T-helper 17 cell (primary cell): Measurements from ENCODE around the gene PTEN. TPM values are rescaled to one million over a fixed set of nuclear protein-coding genes. Genes with fewer than 3 reads are reported as not detected.

Experiments used
- ATAC-seq: fragments of 150-1000 bp; cut with Tn5 transposase; 2 replicates; pipeline ENCODE4 v1.10.0; 2021; ENCODE audit warnings: mild to moderate bottlenecking, moderate library complexity
- DNase-seq, 3 donors: peaks; one replicate each; pipeline versions ENCODE4 v3.0.0 to v3.0.0-alpha.2; 2020 to 2021
- H3K9me3 ChIP-seq: one replicate; pipeline ENCODE4 v1.7.0; 2013; ENCODE audit warnings: low read length, mild to moderate bottlenecking; ENCODE audit not compliant: control insufficient read depth, poor library complexity, severe bottlenecking
- H3K27ac Mint-ChIP-seq: one replicate; pipeline ENCODE4 v1.8.0; 2022; ENCODE audit warnings: mild to moderate bottlenecking, moderate library complexity, mixed read lengths
- H3K27me3 Mint-ChIP-seq: one replicate; pipeline ENCODE4 v1.8.0; 2022; ENCODE audit warnings: mixed read lengths
- H3K36me3 Mint-ChIP-seq: one replicate; pipeline ENCODE4 v1.8.0; 2022; ENCODE audit warnings: low read depth, mixed read lengths
- H3K4me1 Mint-ChIP-seq: one replicate; pipeline ENCODE4 v1.8.0; 2022; ENCODE audit warnings: mild to moderate bottlenecking, mixed read lengths
- H3K4me3 Mint-ChIP-seq: one replicate; pipeline ENCODE4 v1.8.0; 2022; ENCODE audit warnings: mild to moderate bottlenecking, moderate library complexity, mixed read lengths
- total RNA-seq, 4 donors: library from RNA in 2 of 4; stranded (reverse) in 2 of 4; gene quantifications; one replicate each; pipeline ENCODE4 v1.2.3 and lab custom pipeline; 2022 to 2026

The PTEN gene
- total RNA-seq, 2 donors from 2014 or later = 84.9 to 89.3 TPM

DNA sequence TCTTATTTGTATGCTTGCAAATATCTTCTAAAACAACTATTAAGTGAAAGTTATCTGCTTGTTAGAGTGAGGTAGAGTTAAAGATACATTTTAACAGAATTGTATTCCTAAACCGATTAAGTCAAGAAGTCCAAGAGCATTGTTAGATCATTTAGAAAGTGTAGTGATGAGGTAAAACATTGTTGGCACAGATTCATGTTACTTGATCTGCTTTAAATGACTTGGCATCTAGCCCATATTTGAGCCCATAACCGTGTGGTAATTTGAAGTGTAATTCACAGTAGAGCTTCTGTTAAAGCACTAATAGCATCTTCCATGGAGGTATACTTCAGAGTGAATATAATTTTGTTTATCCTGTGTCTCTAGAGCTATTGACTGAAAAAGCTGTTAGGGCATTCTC lies 62.1 kb downstream of the PTEN start:
- Mint-ChIP-seq H3K27ac (no peak overlapping the region), H3K27me3 (no peaks in the 10 kb centered on the region), H3K4me3 (no peak overlapping the region), H3K36me3 (peaks cover 16% of the 10 kb centered on the region), H3K4me1 (peaks cover 47% of the 10 kb centered on the region)
- ATAC-seq = no peak
- DNase-seq = no peak
- H3K9me3 ChIP-seq = no peaks in the 10 kb centered on the region

DNA sequence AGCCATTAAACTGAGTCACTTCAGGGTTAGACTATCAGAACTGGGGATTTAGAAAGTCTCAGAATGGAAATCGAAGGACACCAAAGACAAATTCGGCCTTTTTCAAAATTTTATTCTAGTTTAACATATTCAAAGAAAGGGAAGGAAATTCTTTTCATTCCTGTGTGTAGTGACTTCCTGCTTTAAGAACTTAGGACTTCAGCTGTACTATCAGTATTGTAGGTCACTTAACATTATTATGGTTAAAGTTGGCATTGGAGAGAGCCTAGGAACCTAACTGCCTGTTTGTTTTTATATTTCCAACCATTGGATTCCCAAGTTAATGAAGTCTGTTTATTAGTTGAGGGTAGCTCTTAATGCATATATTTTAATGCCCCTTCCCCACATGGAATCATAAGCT lies 63.7 kb downstream of the PTEN start:
- ATAC-seq = no peak
- no peaks in the 10 kb centered on the region for H3K9me3 ChIP-seq
- peak overlapping the region; percentile 32 for H3K27ac Mint-ChIP-seq
- DNase-seq = no peak
- H3K27me3 Mint-ChIP-seq = no peaks in the 10 kb centered on the region
- H3K36me3 Mint-ChIP-seq = peaks cover 16% of the 10 kb centered on the region
- no peak overlapping the region for H3K4me3 Mint-ChIP-seq
- peaks cover 50% of the 10 kb centered on the region for H3K4me1 Mint-ChIP-seq

GRCh38 chr10:87928996-87929395 lies 65.6 kb downstream of the PTEN start:
- H3K27me3 Mint-ChIP-seq = no peaks in the 10 kb centered on the region
- H3K4me3 Mint-ChIP-seq = no peak overlapping the region
- ATAC-seq (no peak), DNase-seq (no peak)
- peaks cover 39% of the 10 kb centered on the region for H3K4me1 Mint-ChIP-seq
- H3K27ac Mint-ChIP-seq = peak overlapping the region; percentile 32
- H3K36me3 Mint-ChIP-seq = peaks cover 8% of the 10 kb centered on the region
- H3K9me3 ChIP-seq = no peaks in the 10 kb centered on the region

DNA sequence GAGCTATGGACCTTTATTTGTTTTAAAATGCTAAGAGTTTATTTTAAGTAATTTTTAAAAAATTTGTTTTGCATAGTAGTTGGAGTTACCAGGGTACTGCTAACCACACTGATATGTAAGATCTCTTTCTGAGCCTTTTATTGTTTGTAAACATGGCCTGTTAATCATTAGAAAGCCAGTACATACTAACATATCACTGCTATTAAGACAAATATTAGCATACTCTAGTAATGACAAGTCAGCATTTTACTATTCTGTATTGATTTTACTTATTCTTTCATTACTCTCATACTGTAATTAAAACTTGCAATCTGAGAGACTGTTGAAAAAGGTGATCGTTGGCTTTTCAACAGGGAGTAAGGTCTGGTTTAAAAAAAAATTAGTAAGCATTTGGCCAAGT lies 66.7 kb downstream of the PTEN start:
- peaks cover 7% of the 10 kb centered on the region for H3K36me3 Mint-ChIP-seq
- H3K4me3 Mint-ChIP-seq = no peak overlapping the region
- DNase-seq (no peak), ATAC-seq (no peak)
- no peaks in the 10 kb centered on the region for H3K27me3 Mint-ChIP-seq
- H3K9me3 ChIP-seq = no peaks in the 10 kb centered on the region
- peaks cover 38% of the 10 kb centered on the region for H3K4me1 Mint-ChIP-seq
- H3K27ac Mint-ChIP-seq = peak overlapping the region; percentile 67

GRCh38 chr10:87930934-87931835 lies 67.8 kb downstream of the PTEN start:
- H3K36me3 Mint-ChIP-seq = peaks cover 2% of the 10 kb centered on the region

DNA sequence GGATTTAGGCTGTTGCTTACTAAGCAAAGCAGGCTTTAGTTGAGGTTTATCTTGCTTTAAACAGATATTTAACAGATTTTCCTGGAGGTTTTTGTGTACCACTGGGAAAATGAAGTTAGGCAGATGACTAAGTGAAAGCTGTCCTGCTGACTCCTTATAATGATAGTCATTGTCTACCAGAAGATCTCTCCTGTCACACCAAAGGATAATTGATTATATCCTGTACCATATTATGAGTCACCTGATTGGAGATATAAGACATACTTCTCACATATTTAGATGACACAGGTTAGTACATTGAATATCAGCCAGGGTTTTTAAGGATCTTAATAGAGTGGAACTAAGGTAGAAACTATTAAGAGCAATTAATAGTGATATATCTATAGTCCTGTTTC lies 68.4 kb downstream of the PTEN start:
- Mint-ChIP-seq H3K27ac (no peak overlapping the region), H3K36me3 (peaks cover 7% of the 10 kb centered on the region), H3K4me1 (peaks cover 28% of the 10 kb centered on the region), H3K27me3 (no peaks in the 10 kb centered on the region), H3K4me3 (no peak overlapping the region)
- DNase-seq (no peak), ATAC-seq (no peak)
- H3K9me3 ChIP-seq = no peaks in the 10 kb centered on the region

More at GRCh38 chr10:87930934-87931835, 67.8 kb downstream of the PTEN start:
- H3K27me3 Mint-ChIP-seq = no peaks in the 10 kb centered on the region
- peaks cover 30% of the 10 kb centered on the region for H3K4me1 Mint-ChIP-seq
- no peak overlapping the region for H3K27ac Mint-ChIP-seq
- H3K4me3 Mint-ChIP-seq = no peak overlapping the region
- ATAC-seq (no peak), DNase-seq (no peak)
- H3K9me3 ChIP-seq = no peaks in the 10 kb centered on the region

DNA sequence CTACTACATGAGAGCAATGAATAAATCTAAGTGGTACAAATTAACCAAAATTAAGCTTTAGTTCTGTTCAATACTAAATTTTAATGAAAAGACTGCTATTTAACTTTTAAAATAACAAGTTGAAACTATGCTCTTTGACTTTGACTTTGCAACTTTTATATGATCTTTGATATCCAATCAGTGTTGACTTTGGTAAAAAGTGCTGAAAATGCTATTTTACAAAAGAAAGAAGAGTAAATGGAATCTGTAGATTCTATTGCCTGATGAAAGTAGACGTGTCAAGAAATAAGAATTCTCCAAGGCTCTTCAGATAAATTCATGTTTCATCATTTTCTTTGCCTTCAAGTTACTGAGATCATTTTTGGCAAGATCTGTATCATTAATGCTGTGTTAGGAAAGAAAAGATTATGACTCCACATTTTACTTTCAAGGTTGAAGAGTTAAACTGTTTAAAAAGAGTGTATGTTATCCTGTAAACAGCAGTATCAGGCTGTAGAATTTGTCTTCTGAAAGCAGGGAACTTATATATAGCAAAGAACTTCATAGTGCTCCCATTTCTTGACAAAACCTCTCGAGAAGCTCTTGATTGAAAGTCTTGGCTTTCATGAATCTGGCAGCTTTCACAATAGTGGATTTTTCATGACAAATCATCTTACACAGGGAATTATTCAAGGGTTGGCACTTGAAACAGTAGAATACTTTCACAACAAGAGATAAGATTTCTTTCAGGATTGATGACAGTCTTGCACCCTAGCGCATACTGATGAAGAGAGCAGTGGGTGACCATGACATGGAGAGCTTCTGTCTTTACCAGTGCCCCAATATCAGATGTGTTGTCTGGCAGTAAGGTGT lies 72.1 kb downstream of the PTEN start:
- Mint-ChIP-seq H3K27ac (no peak overlapping the region), H3K36me3 (peaks cover 5% of the 10 kb centered on the region), H3K4me1 (peaks cover 17% of the 10 kb centered on the region), H3K4me3 (no peak overlapping the region), H3K27me3 (no peaks in the 10 kb centered on the region)
- DNase-seq = no peak
- ATAC-seq = no peak
- no peaks in the 10 kb centered on the region for H3K9me3 ChIP-seq

DNA sequence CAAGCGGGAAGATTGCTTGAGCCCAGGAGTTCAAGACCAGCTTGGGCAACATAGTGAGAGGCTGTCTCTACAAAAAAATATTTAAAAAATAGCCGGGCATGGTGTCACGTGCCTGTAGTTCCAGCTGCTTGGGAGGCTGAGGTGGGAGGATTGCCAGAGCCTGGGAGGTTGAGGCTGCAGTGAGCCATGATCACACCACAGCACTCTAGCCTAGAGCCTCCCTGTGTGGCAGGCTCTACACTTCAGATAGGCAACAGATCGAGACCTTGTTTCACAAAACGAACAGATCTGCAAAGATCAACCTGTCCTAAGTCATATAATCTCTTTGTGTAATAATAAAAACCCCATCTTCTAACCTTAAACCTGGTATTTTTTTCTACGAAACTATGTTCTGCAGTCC lies 76.8 kb downstream of the PTEN start:
- Mint-ChIP-seq H3K27ac (no peak overlapping the region), H3K36me3 (peaks cover 10% of the 10 kb centered on the region), H3K27me3 (no peaks in the 10 kb centered on the region), H3K4me3 (no peak overlapping the region), H3K4me1 (peaks cover 15% of the 10 kb centered on the region)
- DNase-seq (no peak), ATAC-seq (no peak)
- no peaks in the 10 kb centered on the region for H3K9me3 ChIP-seq

GRCh38 chr10:87942884-87943527 lies 79.6 kb downstream of the PTEN start:
- Mint-ChIP-seq H3K36me3 (peaks cover 9% of the 10 kb centered on the region), H3K4me3 (no peak overlapping the region), H3K4me1 (peaks cover 14% of the 10 kb centered on the region), H3K27me3 (no peaks in the 10 kb centered on the region), H3K27ac (peak overlapping the region; percentile 19)
- DNase-seq (no peak), ATAC-seq (no peak)
- H3K9me3 ChIP-seq = no peaks in the 10 kb centered on the region

- DNase-seq (no peak), ATAC-seq (no peak)
- Mint-ChIP-seq H3K27me3 (no peaks in the 10 kb centered on the region), H3K4me3 (no peak overlapping the region), H3K36me3 (peaks cover 8% of the 10 kb centered on the region), H3K27ac (peak overlapping the region; percentile 0), H3K4me1 (peaks cover 10% of the 10 kb centered on the region)
- no peaks in the 10 kb centered on the region for H3K9me3 ChIP-seq
Measured at GRCh38 chr10:87945984-87946383, 82.6 kb downstream of the PTEN start.

- DNase-seq (no peak), ATAC-seq (no peak)
- no peaks in the 10 kb centered on the region for H3K9me3 ChIP-seq
- H3K27me3 Mint-ChIP-seq = no peaks in the 10 kb centered on the region
- peaks cover 18% of the 10 kb centered on the region for H3K4me1 Mint-ChIP-seq
- H3K36me3 Mint-ChIP-seq = peaks cover 9% of the 10 kb centered on the region
- H3K4me3 Mint-ChIP-seq = no peak overlapping the region
- no peak overlapping the region for H3K27ac Mint-ChIP-seq
Measured at GRCh38 chr10:87952612-87953011, 89.2 kb downstream of the PTEN start.

DNA sequence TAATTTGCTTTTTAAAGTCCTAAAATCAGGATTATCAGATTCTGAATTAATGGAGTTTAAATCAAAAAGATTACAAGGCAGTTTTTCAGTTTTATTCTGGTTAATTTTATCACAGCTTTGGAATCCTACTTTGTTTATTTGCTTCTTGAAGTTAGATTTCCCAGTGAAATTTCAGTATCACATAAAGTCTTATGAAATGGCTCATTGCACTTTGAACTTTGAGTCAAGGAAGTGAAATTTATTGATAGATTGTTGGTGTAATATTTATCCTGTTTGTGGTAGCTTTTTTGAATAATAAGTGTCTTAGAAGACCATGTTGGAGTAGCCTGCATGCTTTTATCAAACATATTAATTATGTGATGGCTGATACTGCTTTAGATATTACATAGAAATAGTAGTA lies 92.6 kb downstream of the PTEN start:
- Mint-ChIP-seq H3K4me1 (peaks cover 18% of the 10 kb centered on the region), H3K27me3 (no peaks in the 10 kb centered on the region), H3K4me3 (no peak overlapping the region), H3K27ac (no peak overlapping the region), H3K36me3 (peaks cover 9% of the 10 kb centered on the region)
- ATAC-seq = no peak
- DNase-seq = no peak
- no peaks in the 10 kb centered on the region for H3K9me3 ChIP-seq

DNA sequence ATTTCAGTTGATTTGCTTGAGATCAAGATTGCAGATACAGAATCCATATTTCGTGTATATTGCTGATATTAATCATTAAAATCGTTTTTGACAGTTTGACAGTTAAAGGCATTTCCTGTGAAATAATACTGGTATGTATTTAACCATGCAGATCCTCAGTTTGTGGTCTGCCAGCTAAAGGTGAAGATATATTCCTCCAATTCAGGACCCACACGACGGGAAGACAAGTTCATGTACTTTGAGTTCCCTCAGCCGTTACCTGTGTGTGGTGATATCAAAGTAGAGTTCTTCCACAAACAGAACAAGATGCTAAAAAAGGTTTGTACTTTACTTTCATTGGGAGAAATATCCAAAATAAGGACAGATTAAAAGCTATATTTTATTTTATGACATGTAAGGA lies 94.3 kb downstream of the PTEN start:
- Mint-ChIP-seq H3K36me3 (peaks cover 10% of the 10 kb centered on the region), H3K27ac (peak overlapping the region; percentile 29)

More for the DNA sequence above, 94.3 kb downstream of the PTEN start:
- no peak for DNase-seq
- Mint-ChIP-seq H3K27me3 (no peaks in the 10 kb centered on the region), H3K4me3 (no peak overlapping the region), H3K4me1 (peaks cover 18% of the 10 kb centered on the region)
- ATAC-seq = no peak
- H3K9me3 ChIP-seq = no peaks in the 10 kb centered on the region
